MCF 10A (cell line): ENCODE data around the gene ACAN. TPM values are rescaled to one million over a fixed set of nuclear protein-coding genes. Genes with fewer than 3 reads are reported as not detected.

Source experiments
- BruUV-seq: library from RNA; stranded (reverse); fragments of 400-500 nt; replicated peaks from 2 replicates; lab custom pipeline; 2021; lab: Mats Ljungman, UMichigan
- CTCF ChIA-PET: fragments of 300-600 bp; sonication (Branson Sonifier 250); formaldehyde crosslinking; extraction: SDS; loops from one replicate; lab custom pipeline; 2021; ENCODE audit warnings: antibody characterized with exemption, inconsistent platforms; lab: Yijun Ruan, JAX
- POLR2A ChIA-PET: fragments of 300-600, 350-650 bp; sonication (Branson Sonifier 250); formaldehyde crosslinking; extraction: SDS; loops from one replicate; lab custom pipeline; 2020; ENCODE audit warnings: antibody characterized with exemption, inconsistent platforms; lab: Yijun Ruan, JAX
- DNase-seq: peaks from one replicate; pipeline ENCODE4 v3.0.0-alpha.2; 2018; ENCODE audit not compliant: unreplicated experiment
- H3K27ac Mint-ChIP-seq: one replicate; pipeline ENCODE4 v1.8.0; 2022; ENCODE audit warnings: mild to moderate bottlenecking, low read depth, mixed read lengths; ENCODE audit not compliant: unreplicated experiment
- H3K27me3 Mint-ChIP-seq: one replicate; pipeline ENCODE4 v1.8.0; 2022; ENCODE audit warnings: mixed read lengths; ENCODE audit not compliant: insufficient read depth, unreplicated experiment
- H3K36me3 Mint-ChIP-seq: one replicate; pipeline ENCODE4 v1.8.0; 2022; ENCODE audit warnings: mild to moderate bottlenecking, moderate library complexity, mixed read lengths; ENCODE audit not compliant: insufficient read depth, unreplicated experiment
- H3K4me1 Mint-ChIP-seq: one replicate; pipeline ENCODE4 v1.8.0; 2022; ENCODE audit warnings: mixed read lengths; ENCODE audit not compliant: insufficient read depth, unreplicated experiment
- H3K4me3 Mint-ChIP-seq: one replicate; pipeline ENCODE4 v1.8.0; 2022; ENCODE audit warnings: mild to moderate bottlenecking, moderate library complexity, mixed read lengths; ENCODE audit not compliant: unreplicated experiment
- H3K9me3 Mint-ChIP-seq: one replicate; pipeline ENCODE4 v1.8.0; 2022; ENCODE audit warnings: mixed read lengths; ENCODE audit not compliant: unreplicated experiment
- intact Hi-C: fragments of 100-400 bp; cut with micrococcal nuclease; formaldehyde crosslinking; loops from 2 replicates; pipeline ENCODE4 v1.14.1; 2022
- total RNA-seq: library from RNA; stranded (reverse); gene quantifications from 2 replicates; pipeline ENCODE4 v1.2.3, GENCODE V29; 2022
- TF ChIP-seq, protein P1 (sequence below): fragments of 200-600 bp; IDR thresholded peaks from one replicate; pipeline ENCODE4 v1.8.0; 2022; ENCODE audit warnings: antibody characterized with exemption, mild to moderate bottlenecking; ENCODE audit not compliant: unreplicated experiment

Gene ACAN
- total RNA-seq, 1 experiment from 2014 or later = not detected

DNA sequence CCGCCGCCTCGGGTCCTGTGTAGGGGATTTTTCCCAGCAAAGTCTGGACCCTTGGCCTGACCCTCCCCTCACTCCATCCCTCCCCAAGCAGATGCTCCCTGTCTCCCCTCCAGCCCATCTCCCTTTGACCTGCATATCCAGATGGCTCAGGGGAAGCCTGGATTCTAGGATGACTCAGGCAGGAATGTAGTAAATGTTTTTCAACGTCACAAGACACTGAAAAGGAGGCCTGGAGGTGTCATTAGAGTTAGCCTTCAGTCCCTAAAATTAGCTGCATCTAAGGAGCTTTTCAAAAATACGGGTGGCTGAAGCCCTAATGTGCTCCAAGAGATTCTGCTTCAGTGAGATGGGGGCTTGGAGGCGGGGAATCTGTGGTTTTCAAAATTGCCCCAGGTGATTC, 7.2 kb downstream of the ACAN start:
- no peak overlapping the region for H3K27ac Mint-ChIP-seq
- no peak overlapping the region for H3K4me3 Mint-ChIP-seq
- CTCF ChIA-PET = no interaction called here
- peak; percentile 16 for DNase-seq
- POLR2A ChIA-PET = no interaction called here
- H3K4me1 Mint-ChIP-seq = peaks cover 8% of the 10 kb centered on the region
- peaks cover 4% of the 10 kb centered on the region for H3K27me3 Mint-ChIP-seq
- BruUV-seq = no TSS peak
- TF ChIP-seq, protein P1, sequence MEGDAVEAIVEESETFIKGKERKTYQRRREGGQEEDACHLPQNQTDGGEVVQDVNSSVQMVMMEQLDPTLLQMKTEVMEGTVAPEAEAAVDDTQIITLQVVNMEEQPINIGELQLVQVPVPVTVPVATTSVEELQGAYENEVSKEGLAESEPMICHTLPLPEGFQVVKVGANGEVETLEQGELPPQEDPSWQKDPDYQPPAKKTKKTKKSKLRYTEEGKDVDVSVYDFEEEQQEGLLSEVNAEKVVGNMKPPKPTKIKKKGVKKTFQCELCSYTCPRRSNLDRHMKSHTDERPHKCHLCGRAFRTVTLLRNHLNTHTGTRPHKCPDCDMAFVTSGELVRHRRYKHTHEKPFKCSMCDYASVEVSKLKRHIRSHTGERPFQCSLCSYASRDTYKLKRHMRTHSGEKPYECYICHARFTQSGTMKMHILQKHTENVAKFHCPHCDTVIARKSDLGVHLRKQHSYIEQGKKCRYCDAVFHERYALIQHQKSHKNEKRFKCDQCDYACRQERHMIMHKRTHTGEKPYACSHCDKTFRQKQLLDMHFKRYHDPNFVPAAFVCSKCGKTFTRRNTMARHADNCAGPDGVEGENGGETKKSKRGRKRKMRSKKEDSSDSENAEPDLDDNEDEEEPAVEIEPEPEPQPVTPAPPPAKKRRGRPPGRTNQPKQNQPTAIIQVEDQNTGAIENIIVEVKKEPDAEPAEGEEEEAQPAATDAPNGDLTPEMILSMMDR = no peak
- no peaks in the 10 kb centered on the region for H3K9me3 Mint-ChIP-seq
- intact Hi-C loops = no loop called here
- peaks cover 7% of the 10 kb centered on the region for H3K36me3 Mint-ChIP-seq

DNA sequence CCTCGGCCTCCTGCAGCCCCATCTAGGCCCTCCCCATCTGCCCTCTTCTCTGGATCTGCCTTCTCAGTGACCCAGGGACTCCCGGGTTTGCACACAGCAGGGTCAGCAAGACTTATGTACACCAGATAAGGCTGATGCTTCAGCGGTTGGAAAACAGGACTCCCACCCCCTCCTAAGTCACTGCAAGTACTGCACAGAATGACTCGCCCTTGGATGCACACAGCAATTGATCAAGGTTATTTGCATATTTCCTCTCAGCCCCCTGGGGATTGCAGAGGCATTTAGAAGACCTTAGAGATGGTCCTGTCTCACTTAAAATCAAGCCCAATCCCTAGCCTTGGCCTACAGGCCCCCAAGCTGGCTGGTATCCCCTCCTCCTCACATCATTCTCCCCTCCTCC, 8.9 kb downstream of the ACAN start:
- CTCF ChIA-PET = interaction anchor here (0.9 kb wide), 1 partner anchor 155 kb away, joined by 3 read pairs; no protein-coding TSS in a partner anchor
- POLR2A ChIA-PET = no interaction called here
- no peak for DNase-seq

DNA sequence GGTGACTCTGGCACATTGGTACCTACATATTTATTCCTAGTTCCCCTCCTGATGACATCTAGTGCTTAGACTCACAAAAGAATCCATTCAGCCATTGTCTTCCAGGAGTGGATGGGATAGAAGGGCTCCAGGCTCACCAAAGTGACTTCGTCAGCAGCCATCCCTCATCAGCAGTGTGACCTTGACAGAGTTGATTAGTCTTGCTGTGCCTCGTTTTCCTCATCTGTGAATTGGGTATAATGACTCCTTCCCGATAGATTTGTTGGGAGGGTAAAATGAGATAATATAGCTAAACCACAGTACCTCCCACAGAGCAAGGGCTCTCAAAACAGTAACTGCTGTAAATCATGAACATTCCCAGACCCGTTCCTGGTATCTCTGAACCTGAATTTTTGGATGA, 10.7 kb downstream of the ACAN start:
- TF ChIP-seq, protein P1 = no peak
- DNase-seq = no peak
- BruUV-seq = no TSS peak
- ChIA-PET CTCF (interaction anchor here (0.7 to 1.3 kb wide), 3 partner anchors 9 to 157 kb away, joined by 3 read pairs; no protein-coding TSS in a partner anchor), POLR2A (no interaction called here)
- Mint-ChIP-seq H3K4me1 (peaks cover 8% of the 10 kb centered on the region), H3K9me3 (no peaks in the 10 kb centered on the region), H3K27ac (no peak overlapping the region), H3K4me3 (no peak overlapping the region), H3K27me3 (no peaks in the 10 kb centered on the region), H3K36me3 (no peaks in the 10 kb centered on the region)
- intact Hi-C loops = no loop called here

More for the DNA sequence above, 8.9 kb downstream of the ACAN start:
- H3K27me3 Mint-ChIP-seq = no peaks in the 10 kb centered on the region
- no peak overlapping the region for H3K27ac Mint-ChIP-seq
- no peak overlapping the region for H3K4me3 Mint-ChIP-seq
- H3K4me1 Mint-ChIP-seq = peaks cover 8% of the 10 kb centered on the region
- TF ChIP-seq, protein P1 = no peak
- no peaks in the 10 kb centered on the region for H3K9me3 Mint-ChIP-seq
- intact Hi-C loops = no loop called here
- no TSS peak for BruUV-seq
- H3K36me3 Mint-ChIP-seq = peaks cover 2% of the 10 kb centered on the region

GRCh38 chr15:88814393-88814792, 11.2 kb downstream of the ACAN start:
- Mint-ChIP-seq H3K9me3 (no peaks in the 10 kb centered on the region), H3K4me1 (peaks cover 8% of the 10 kb centered on the region), H3K4me3 (no peak overlapping the region), H3K36me3 (no peaks in the 10 kb centered on the region), H3K27me3 (no peaks in the 10 kb centered on the region), H3K27ac (no peak overlapping the region)
- ChIA-PET POLR2A (no interaction called here), CTCF (interaction anchor here (0.7 to 1.3 kb wide), 3 partner anchors 9 to 157 kb away, joined by 3 read pairs; no protein-coding TSS in a partner anchor)
- TF ChIP-seq, protein P1 = no peak
- intact Hi-C loops = no loop called here
- no peak for DNase-seq
- BruUV-seq = no TSS peak
